Esophagus muscularis mucosa (tissue), 4 donors: ENCODE results near the gene TDRD7.

Experiments
- CTCF ChIP-seq, 3 experiments: fragments of 200-600 bp in 2 of 3; fragments of 450-650 bp in 1 of 3; sonication (generic) in 2 of 3; IDR thresholded peaks; one replicate each; pipeline ENCODE4 v1.5.1; 2017 to 2019; ENCODE audit warnings: antibody characterized with exemption in 3 of 3, mild to moderate bottlenecking in 2 of 3, moderate library complexity in 1 of 3
- EP300 ChIP-seq: sonication (generic); formaldehyde crosslinking; IDR thresholded peaks from one replicate; pipeline ENCODE4 v1.6.1; 2017; ENCODE audit warnings: antibody characterized with exemption
- POLR2A ChIP-seq: fragments of 450-650 bp; IDR thresholded peaks from one replicate; pipeline ENCODE4 v1.6.1; 2017; ENCODE audit warnings: antibody characterized with exemption, moderate library complexity, mild to moderate bottlenecking, low read depth
- POLR2AphosphoS5 ChIP-seq, 2 donors: sonication (generic); formaldehyde crosslinking; IDR thresholded peaks; one replicate each; pipeline ENCODE4 v1.6.1; 2017; ENCODE audit warnings: antibody characterized with exemption in 2 of 2

- TF ChIP-seq POLR2A (no peak), CTCF (IDR thresholded peaks at IDR 0.05) (no peak), POLR2AphosphoS5 (IDR thresholded peaks at IDR 0.05) (no peak), EP300 (no peak)
Observed at GRCh38 chr9:97362777-97363545, 48.9 kb upstream of the TDRD7 start.
